DOHH2 (cell line): ENCODE results near the gene NEK2.
"Not testable (repeated sequence)": the region's sequence is repeated elsewhere in the genome, so short reads cannot be mapped to it uniquely, and the experiment has no call there.

Experiments
- H3F3A ChIP-seq: fragments of 200-600 bp; sonication (generic), shearing (Covaris generic); 2 replicates; pipeline ENCODE4 v1.6.0; 2016; ENCODE audit warnings: antibody characterized with exemption, mild to moderate bottlenecking; ENCODE audit not compliant: control insufficient read depth, insufficient read depth
- H3K27ac ChIP-seq: fragments of 200-600 bp; sonication (generic); 2 replicates; pipeline ENCODE4 v1.5.1; 2014; ENCODE audit warnings: low read depth, mild to moderate bottlenecking, low read length, moderate library complexity
- H3K27me3 ChIP-seq: fragments of 200-600 bp; sonication (generic); 2 replicates; pipeline ENCODE4 v1.6.1; 2014; ENCODE audit warnings: mild to moderate bottlenecking, low read length, mixed read lengths; ENCODE audit not compliant: control insufficient read depth
- H3K36me3 ChIP-seq: fragments of 200-600 bp; sonication (generic); 2 replicates; pipeline ENCODE4 v1.6.1; 2014; ENCODE audit warnings: mild to moderate bottlenecking, low read length, moderate library complexity, mixed read lengths; ENCODE audit not compliant: control insufficient read depth
- H3K4me1 ChIP-seq: fragments of 200-600 bp; sonication (generic); 2 replicates; pipeline ENCODE4 v1.6.1; 2014; ENCODE audit warnings: mild to moderate bottlenecking, low read length, mixed read lengths; ENCODE audit not compliant: control insufficient read depth
- H3K4me2 ChIP-seq: fragments of 200-600 bp; sonication (generic); 2 replicates; pipeline ENCODE4 v1.6.0; 2014; ENCODE audit warnings: mild to moderate bottlenecking, low read length, moderate library complexity
- H3K4me3 ChIP-seq: fragments of 200-600 bp; sonication (generic); 2 replicates; pipeline ENCODE4 v1.5.1; 2014; ENCODE audit warnings: mild to moderate bottlenecking, low read length, mixed read lengths
- H3K79me2 ChIP-seq: fragments of 200-600 bp; sonication (generic); 2 replicates; pipeline ENCODE4 v1.6.1; 2014; ENCODE audit warnings: mild to moderate bottlenecking, low read length, mixed read lengths; ENCODE audit not compliant: control insufficient read depth
- H3K9me2 ChIP-seq: fragments of 200-600 bp; sonication (generic); replicated peaks from 2 replicates; pipeline ENCODE4 v1.6.1; 2014; ENCODE audit warnings: mild to moderate bottlenecking, low read length, mixed read lengths; ENCODE audit not compliant: control insufficient read depth
- H3K9me3 ChIP-seq: fragments of 200-600 bp; sonication (generic); 2 replicates; pipeline ENCODE4 v1.6.1; 2014; ENCODE audit warnings: antibody characterized with exemption, low read length, mixed read lengths; ENCODE audit not compliant: control insufficient read depth, insufficient read depth
- H4K20me1 ChIP-seq: fragments of 200-600 bp; sonication (generic); 2 replicates; pipeline ENCODE4 v1.6.0; 2014; ENCODE audit warnings: low read depth, mild to moderate bottlenecking, antibody characterized with exemption, low read length, moderate library complexity; ENCODE audit not compliant: control insufficient read depth, insufficient read depth
- EZH2phosphoT487 ChIP-seq: fragments of 200-600 bp; sonication (generic); IDR thresholded peaks from 2 replicates; pipeline ENCODE4 v1.6.1; 2017; ENCODE audit warnings: borderline replicate concordance, mild to moderate bottlenecking, antibody characterized with exemption, low read length, moderate library complexity, mixed read lengths
- TF ChIP-seq, protein P1 (sequence below): fragments of 200-600 bp; sonication (generic); IDR thresholded peaks from one replicate; pipeline ENCODE4 v1.5.1; 2014; ENCODE audit warnings: antibody characterized with exemption, mild to moderate bottlenecking, low read depth, low read length; ENCODE audit not compliant: poor library complexity, severe bottlenecking

NEK2 gene

GRCh38 chr1:211638689-211639101 lies 36.7 kb downstream of the NEK2 start:
- H3K9me2 ChIP-seq = no peaks in the 10 kb centered on the region
- TF ChIP-seq EZH2phosphoT487 = no peak
- TF ChIP-seq, protein P1, sequence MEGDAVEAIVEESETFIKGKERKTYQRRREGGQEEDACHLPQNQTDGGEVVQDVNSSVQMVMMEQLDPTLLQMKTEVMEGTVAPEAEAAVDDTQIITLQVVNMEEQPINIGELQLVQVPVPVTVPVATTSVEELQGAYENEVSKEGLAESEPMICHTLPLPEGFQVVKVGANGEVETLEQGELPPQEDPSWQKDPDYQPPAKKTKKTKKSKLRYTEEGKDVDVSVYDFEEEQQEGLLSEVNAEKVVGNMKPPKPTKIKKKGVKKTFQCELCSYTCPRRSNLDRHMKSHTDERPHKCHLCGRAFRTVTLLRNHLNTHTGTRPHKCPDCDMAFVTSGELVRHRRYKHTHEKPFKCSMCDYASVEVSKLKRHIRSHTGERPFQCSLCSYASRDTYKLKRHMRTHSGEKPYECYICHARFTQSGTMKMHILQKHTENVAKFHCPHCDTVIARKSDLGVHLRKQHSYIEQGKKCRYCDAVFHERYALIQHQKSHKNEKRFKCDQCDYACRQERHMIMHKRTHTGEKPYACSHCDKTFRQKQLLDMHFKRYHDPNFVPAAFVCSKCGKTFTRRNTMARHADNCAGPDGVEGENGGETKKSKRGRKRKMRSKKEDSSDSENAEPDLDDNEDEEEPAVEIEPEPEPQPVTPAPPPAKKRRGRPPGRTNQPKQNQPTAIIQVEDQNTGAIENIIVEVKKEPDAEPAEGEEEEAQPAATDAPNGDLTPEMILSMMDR = no peak
- no peaks in the 10 kb centered on the region; the same call in 1 of the 2 replicates for H3K4me1 ChIP-seq
- no peak overlapping the region for H3K27ac ChIP-seq
- no peaks in the 10 kb centered on the region for H3K9me3 ChIP-seq
- no peak overlapping the region for H3K4me2 ChIP-seq
- H3K4me3 ChIP-seq = no peak overlapping the region
- H3F3A ChIP-seq = no peaks in the 10 kb centered on the region
- H3K27me3 ChIP-seq = no peaks in the 10 kb centered on the region
- no peaks in the 10 kb centered on the region for H3K36me3 ChIP-seq
- H3K79me2 ChIP-seq = no peaks in the 10 kb centered on the region
- H4K20me1 ChIP-seq = no peaks in the 10 kb centered on the region

DNA sequence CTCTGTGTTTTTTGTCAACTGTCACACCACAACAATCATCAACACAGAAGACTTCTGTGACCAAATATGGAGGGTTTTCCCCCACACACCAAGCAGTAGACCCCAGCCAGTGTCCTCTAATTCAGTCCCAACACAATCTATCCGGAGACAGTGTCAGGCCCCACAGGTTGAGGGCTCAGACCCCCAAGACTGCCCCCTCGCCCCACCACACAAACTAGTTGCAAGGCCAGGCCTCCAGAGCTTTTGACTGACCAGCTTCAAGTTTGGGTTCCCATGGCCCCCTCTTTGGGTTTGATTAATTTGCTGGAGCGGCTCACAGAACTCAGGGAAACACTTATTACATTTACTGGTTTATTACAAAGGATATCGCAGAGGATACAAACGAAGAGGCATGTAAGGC lies 37.2 kb downstream of the NEK2 start:
- Histone ChIP-seq H3K9me2 (no peaks in the 10 kb centered on the region), H3K4me2 (no peak overlapping the region), H3K79me2 (no peaks in the 10 kb centered on the region), H3K27me3 (no peaks in the 10 kb centered on the region), H3K9me3 (no peaks in the 10 kb centered on the region), H3K27ac (no peak overlapping the region), H3K4me3 (no peak overlapping the region), H3K4me1 (no peaks in the 10 kb centered on the region), H3F3A (no peaks in the 10 kb centered on the region), H3K36me3 (no peaks in the 10 kb centered on the region), H4K20me1 (no peaks in the 10 kb centered on the region)
- TF ChIP-seq, protein P1 = no peak
- no peak for TF ChIP-seq EZH2phosphoT487

DNA sequence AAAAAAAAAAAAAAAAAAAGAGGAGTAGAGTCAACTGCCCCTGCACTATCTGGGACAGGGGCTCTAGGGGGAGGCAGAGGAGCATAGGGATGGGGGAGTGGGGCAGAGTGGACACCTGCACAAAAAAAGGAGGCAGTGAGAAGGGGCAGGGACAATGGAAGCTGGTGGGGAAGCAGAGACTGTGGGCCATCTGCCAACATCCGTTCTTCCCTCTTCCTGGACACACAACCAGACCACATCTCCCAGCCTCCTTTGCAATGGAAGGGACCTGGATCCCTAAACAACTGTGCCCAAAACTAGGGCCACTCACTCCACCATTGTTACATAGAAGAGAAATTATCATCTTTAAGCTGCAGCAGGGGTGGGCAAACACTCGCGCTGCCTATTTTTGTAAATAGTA lies 38.4 kb downstream of the NEK2 start:
- no peak overlapping the region for H3K4me2 ChIP-seq
- H3K4me1 ChIP-seq = no peaks in the 10 kb centered on the region
- H3K4me3 ChIP-seq = no peak overlapping the region
- TF ChIP-seq, protein P1 = no peak
- TF ChIP-seq EZH2phosphoT487 = no peak
- H4K20me1 ChIP-seq = no peaks in the 10 kb centered on the region
- no peaks in the 10 kb centered on the region for H3K36me3 ChIP-seq
- no peaks in the 10 kb centered on the region for H3K79me2 ChIP-seq
- no peaks in the 10 kb centered on the region for H3K9me3 ChIP-seq
- H3K27ac ChIP-seq = no peak overlapping the region
- no peaks in the 10 kb centered on the region for H3K27me3 ChIP-seq
- no peaks in the 10 kb centered on the region for H3F3A ChIP-seq
- H3K9me2 ChIP-seq = no peaks in the 10 kb centered on the region

- not testable (repeated sequence) for H3K79me2 ChIP-seq, H3K9me3 ChIP-seq, H3F3A ChIP-seq, H3K4me1 ChIP-seq, H4K20me1 ChIP-seq, H3K9me2 ChIP-seq, H3K27ac ChIP-seq, H3K27me3 ChIP-seq, H3K4me2 ChIP-seq, H3K36me3 ChIP-seq, H3K4me3 ChIP-seq
Measured at GRCh38 chr1:211636575-211637029, 38.8 kb downstream of the NEK2 start.
